GM21529 (cell line): Measurements from ENCODE around the gene PTPN9.
"Not testable (repeated sequence)": the region's sequence is repeated elsewhere in the genome, so short reads cannot be mapped to it uniquely, and the experiment has no call there.

ENCODE experiments used
- ATAC-seq: cut with Tn5 transposase; IDR thresholded peaks from one replicate; pipeline ENCODE4 v1.9.1; 2021; ENCODE audit not compliant: unreplicated experiment

The PTPN9 gene

GRCh38 chr15:75532413-75533250 lies 46.5 kb downstream of the PTPN9 start:
- ATAC-seq = no peak

GRCh38 chr15:75531041-75531450 lies 48.1 kb downstream of the PTPN9 start:
- ATAC-seq = no peak

GRCh38 chr15:75530169-75530568 lies 48.9 kb downstream of the PTPN9 start:
- ATAC-seq = no peak

- not testable (repeated sequence) for ATAC-seq
Measured at GRCh38 chr15:75525756-75526155, 53.4 kb downstream of the PTPN9 start.

GRCh38 chr15:75523011-75523410 lies 56.1 kb downstream of the PTPN9 start:
- no peak for ATAC-seq

- ATAC-seq = no peak
Measured at GRCh38 chr15:75517233-75517632, 61.9 kb downstream of the PTPN9 start.

GRCh38 chr15:75508840-75509532 lies 70.1 kb downstream of the PTPN9 start:
- no peak for ATAC-seq

GRCh38 chr15:75502360-75502759 lies 76.8 kb downstream of the PTPN9 start:
- no peak for ATAC-seq

- no peak for ATAC-seq
Measured at GRCh38 chr15:75493732-75494131, 85.4 kb downstream of the PTPN9 start.

- no peak for ATAC-seq
Measured at GRCh38 chr15:75483961-75484360, 95.2 kb downstream of the PTPN9 start.

GRCh38 chr15:75483556-75483955 lies 95.6 kb downstream of the PTPN9 start:
- not testable (repeated sequence) for ATAC-seq

- no peak for ATAC-seq
Measured at GRCh38 chr15:75483106-75483505, 96.0 kb downstream of the PTPN9 start.

GRCh38 chr15:75480463-75480862 lies 98.7 kb downstream of the PTPN9 start:
- ATAC-seq = not testable (repeated sequence)

GRCh38 chr15:75479670-75480069 lies 99.4 kb downstream of the PTPN9 start:
- ATAC-seq = no peak

- ATAC-seq = not testable (repeated sequence)
Measured at GRCh38 chr15:75477094-75477493, 102.0 kb downstream of the PTPN9 start.

- ATAC-seq = no peak
Measured at GRCh38 chr15:75468913-75469598, 110.1 kb downstream of the PTPN9 start.

GRCh38 chr15:75460646-75461045 lies 118.5 kb downstream of the PTPN9 start:
- no peak for ATAC-seq

- no peak for ATAC-seq
Measured at GRCh38 chr15:75459581-75459980, 119.5 kb downstream of the PTPN9 start.

GRCh38 chr15:75456710-75457109 lies 122.4 kb downstream of the PTPN9 start:
- no peak for ATAC-seq

- no peak for ATAC-seq
Measured at GRCh38 chr15:75455982-75456531, 123.1 kb downstream of the PTPN9 start.

- no peak for ATAC-seq
Measured at GRCh38 chr15:75455424-75455981, 123.6 kb downstream of the PTPN9 start.
